Smooth muscle cell (in vitro differentiated cells): ENCODE data around the gene PGAP6. TPM values are rescaled to one million over a fixed set of nuclear protein-coding genes. Genes with fewer than 3 reads are reported as not detected.

Experiments
- DNase-seq: peaks from one replicate; lab custom pipeline; 2025; ENCODE audit not compliant: unreplicated experiment; lab: John Stamatoyannopoulos, UW
- H2AFZ ChIP-seq: fragments of 200-600 bp; sonication (generic); 2 replicates; pipeline ENCODE4 v1.6.0; 2016; ENCODE audit warnings: antibody characterized with exemption, low read depth, mild to moderate bottlenecking
- H3F3A ChIP-seq: fragments of 200-600 bp; sonication (generic); 2 replicates; pipeline ENCODE4 v1.6.0; 2017; ENCODE audit warnings: antibody characterized with exemption, low read depth
- H3K27ac ChIP-seq: fragments of 200-600 bp; sonication (generic); 2 replicates; pipeline ENCODE4 v1.5.1; 2016; ENCODE audit warnings: low read depth, mild to moderate bottlenecking
- H3K27me3 ChIP-seq: fragments of 200-600 bp; sonication (generic); 2 replicates; pipeline ENCODE4 v1.6.1; 2016; ENCODE audit warnings: low read depth, mild to moderate bottlenecking
- H3K36me3 ChIP-seq: fragments of 200-600 bp; sonication (generic); 2 replicates; pipeline ENCODE4 v1.5.1; 2016; ENCODE audit warnings: low read depth
- H3K4me1 ChIP-seq: fragments of 200-600 bp; sonication (generic); 2 replicates; pipeline ENCODE4 v1.5.1; 2016; ENCODE audit warnings: low read depth
- H3K4me2 ChIP-seq: fragments of 200-600 bp; sonication (generic); 2 replicates; pipeline ENCODE4 v1.6.0; 2016; ENCODE audit warnings: mild to moderate bottlenecking
- H3K4me3 ChIP-seq: fragments of 200-600 bp; sonication (generic); 2 replicates; pipeline ENCODE4 v1.5.1; 2016; ENCODE audit warnings: mild to moderate bottlenecking
- H3K79me2 ChIP-seq: fragments of 200-600 bp; sonication (generic); 2 replicates; pipeline ENCODE4 v1.6.0; 2016; ENCODE audit warnings: low read depth, mild to moderate bottlenecking
- H3K9ac ChIP-seq: fragments of 200-600 bp; sonication (generic); 2 replicates; pipeline ENCODE4 v1.6.0; 2016; ENCODE audit warnings: low read depth
- H3K9me3 ChIP-seq: fragments of 200-600 bp; sonication (generic); replicated peaks from 2 replicates; pipeline ENCODE4 v1.5.1; 2016; ENCODE audit warnings: low read depth
- H4K20me1 ChIP-seq: fragments of 200-600 bp; sonication (generic); 2 replicates; pipeline ENCODE4 v1.6.0; 2016; ENCODE audit warnings: low read depth
- WGBS: methylation state at CpG from one replicate; pipeline ENCODE4 v1.1.7; 2016; ENCODE audit warnings: low lambda C conversion rate; 5-methylcytosine and 5-hydroxymethylcytosine counted together
- polyA plus RNA-seq: library from polyadenylated mRNA; unstranded; fragments of >200 nt; fragmentation: Nextera tagmentation; extraction: Ambion mirVana; gene quantifications from 2 replicates; pipeline ENCODE4 v1.2.1, GENCODE V29; 2016
- total RNA-seq: library from RNA; depleted of rRNA; stranded (reverse); fragments of >200 nt; gene quantifications from 2 replicates; pipeline ENCODE4 v1.2.3, GENCODE V29; 2014
- TF ChIP-seq, protein P1 (sequence below): fragments of 200-600 bp; sonication (generic); IDR thresholded peaks from 2 replicates; pipeline ENCODE4 v1.5.1; 2017; ENCODE audit warnings: borderline replicate concordance, mild to moderate bottlenecking, antibody characterized with exemption; ENCODE audit not compliant: insufficient read depth, poor library complexity, severe bottlenecking

Gene PGAP6
- total and polyA plus RNA-seq, 2 experiments from 2014 or later, result 57.1 to 80.0 TPM

DNA sequence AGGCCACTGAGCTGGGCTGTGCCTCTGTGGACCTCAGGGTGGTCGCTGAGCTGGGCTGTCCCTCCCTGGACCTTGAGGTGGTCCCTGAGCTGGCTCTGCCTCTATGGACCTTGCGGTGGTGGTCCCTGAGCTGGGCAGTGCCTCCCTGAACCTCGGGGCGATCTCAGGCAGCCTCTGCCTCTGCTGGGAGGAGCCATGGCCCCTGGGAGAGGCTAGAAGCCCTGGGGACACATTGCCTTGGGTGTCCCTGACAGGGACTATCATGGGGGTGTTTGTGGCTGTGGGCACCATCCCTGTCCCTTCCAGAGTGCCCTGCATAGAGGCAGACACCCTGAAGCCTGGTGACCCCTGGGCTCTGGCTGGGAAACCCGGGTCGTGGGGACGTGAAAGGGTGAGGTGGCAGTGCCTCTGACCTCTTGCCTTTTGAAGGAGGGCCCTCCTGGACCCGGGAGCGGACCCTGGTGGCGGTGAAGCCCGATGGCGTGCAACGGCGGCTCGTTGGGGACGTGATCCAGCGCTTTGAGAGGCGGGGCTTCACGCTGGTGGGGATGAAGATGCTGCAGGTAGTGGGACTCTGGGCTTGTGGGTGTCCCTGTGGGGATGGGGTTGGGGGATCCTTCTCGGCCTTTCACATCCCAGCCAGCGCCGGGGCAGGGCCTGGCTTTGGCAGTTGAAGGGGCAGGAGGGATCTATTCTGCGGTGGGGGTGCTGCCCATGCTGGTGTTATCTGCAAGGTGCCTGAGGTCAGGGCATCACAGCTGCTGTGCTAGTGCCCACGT is 17.0 kb upstream of the PGAP6 start:
- TF ChIP-seq, protein P1, sequence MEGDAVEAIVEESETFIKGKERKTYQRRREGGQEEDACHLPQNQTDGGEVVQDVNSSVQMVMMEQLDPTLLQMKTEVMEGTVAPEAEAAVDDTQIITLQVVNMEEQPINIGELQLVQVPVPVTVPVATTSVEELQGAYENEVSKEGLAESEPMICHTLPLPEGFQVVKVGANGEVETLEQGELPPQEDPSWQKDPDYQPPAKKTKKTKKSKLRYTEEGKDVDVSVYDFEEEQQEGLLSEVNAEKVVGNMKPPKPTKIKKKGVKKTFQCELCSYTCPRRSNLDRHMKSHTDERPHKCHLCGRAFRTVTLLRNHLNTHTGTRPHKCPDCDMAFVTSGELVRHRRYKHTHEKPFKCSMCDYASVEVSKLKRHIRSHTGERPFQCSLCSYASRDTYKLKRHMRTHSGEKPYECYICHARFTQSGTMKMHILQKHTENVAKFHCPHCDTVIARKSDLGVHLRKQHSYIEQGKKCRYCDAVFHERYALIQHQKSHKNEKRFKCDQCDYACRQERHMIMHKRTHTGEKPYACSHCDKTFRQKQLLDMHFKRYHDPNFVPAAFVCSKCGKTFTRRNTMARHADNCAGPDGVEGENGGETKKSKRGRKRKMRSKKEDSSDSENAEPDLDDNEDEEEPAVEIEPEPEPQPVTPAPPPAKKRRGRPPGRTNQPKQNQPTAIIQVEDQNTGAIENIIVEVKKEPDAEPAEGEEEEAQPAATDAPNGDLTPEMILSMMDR, result no peak
- Histone ChIP-seq H3K27ac (peak overlapping the region; percentile 20), H3F3A (peaks cover 35% of the 10 kb centered on the region), H3K36me3 (no peaks in the 10 kb centered on the region), H3K4me3 (peak overlapping the region; percentile 80), H2AFZ (no peak overlapping the region), H3K9me3 (no peaks in the 10 kb centered on the region), H3K9ac (no peak overlapping the region), H3K4me2 (peak overlapping the region; percentile 84), H3K79me2 (peaks cover 6% of the 10 kb centered on the region), H4K20me1 (no peaks in the 10 kb centered on the region), H3K27me3 (no peaks in the 10 kb centered on the region), H3K4me1 (peaks cover 4% of the 10 kb centered on the region)
- no peak for DNase-seq
- WGBS, result 86% methylated on average over 24 of the region's 24 CpGs

DNA sequence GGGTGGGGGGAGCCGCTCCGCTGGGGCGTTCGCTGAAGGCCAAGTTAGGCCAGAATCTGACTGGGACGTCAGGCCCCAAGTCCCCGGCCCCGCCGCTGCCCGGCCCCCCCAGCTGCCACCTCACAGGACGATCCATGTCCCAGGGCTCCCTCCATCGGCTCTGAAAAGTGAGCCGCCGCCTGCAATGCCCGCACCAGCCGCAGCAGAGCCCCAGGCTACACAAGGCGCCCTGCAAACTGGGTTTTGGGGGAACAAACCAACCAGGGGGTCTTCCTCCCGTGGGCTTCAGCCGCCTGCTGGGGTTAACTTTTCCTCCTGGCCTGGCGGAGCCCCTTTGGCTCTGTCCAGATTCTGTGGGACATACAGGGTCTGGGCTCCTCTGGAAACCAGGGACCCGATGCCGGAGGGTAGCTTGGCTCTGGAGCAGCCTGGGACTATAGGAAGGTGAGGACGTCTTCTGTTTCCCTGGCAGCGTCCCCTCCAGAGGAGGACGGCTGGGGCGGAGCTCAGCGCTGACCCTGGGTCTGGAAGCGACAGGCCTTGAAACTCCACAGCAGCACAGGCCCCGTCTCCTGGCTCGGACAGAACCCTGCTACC is 16.1 kb upstream of the PGAP6 start:
- TF ChIP-seq, protein P1, result peak; percentile 4
- Histone ChIP-seq H3K9ac (no peak overlapping the region), H3K4me1 (peaks cover 4% of the 10 kb centered on the region), H3K9me3 (no peaks in the 10 kb centered on the region), H3K36me3 (no peaks in the 10 kb centered on the region), H4K20me1 (no peaks in the 10 kb centered on the region), H3K4me2 (peak overlapping the region; percentile 84), H2AFZ (no peak overlapping the region), H3K79me2 (peaks cover 6% of the 10 kb centered on the region), H3K27me3 (no peaks in the 10 kb centered on the region), H3F3A (peaks cover 35% of the 10 kb centered on the region), H3K27ac (peak overlapping the region; percentile 20), H3K4me3 (peak overlapping the region; percentile 80)
- WGBS, result 18% methylated on average over 19 of the region's 29 CpGs
- DNase-seq, result peak; percentile 65

DNA sequence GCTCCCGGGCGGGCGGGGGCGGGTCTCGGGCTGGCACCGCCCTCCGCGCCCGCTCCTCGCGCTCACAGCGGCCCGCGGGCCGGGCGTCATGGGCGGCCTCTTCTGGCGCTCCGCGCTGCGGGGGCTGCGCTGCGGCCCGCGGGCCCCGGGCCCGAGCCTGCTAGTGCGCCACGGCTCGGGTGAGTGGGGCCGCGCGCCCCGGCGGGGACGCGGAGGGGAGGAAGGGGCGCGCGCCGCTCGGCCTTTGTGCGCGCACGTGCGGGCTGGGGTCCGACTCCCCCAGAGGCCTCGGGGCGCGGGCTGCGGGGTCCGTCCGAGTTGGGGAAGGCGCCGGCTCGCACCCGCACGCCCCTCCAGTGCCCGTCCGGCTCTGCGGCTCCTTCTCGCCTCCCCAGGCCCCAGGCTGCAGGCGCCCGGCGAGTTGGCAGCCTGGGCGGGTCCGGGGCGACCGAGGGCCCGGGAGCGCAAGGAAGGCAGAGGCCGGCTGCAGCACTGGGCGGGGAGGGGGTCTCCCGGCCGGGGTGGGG is 15.4 kb upstream of the PGAP6 start, which contains the start of gene NME4:
TSS of gene NME4 (plus strand) at position 65 of the 527 bp plus-strand sequence. CDS start at position 89, 24 bp downstream.
- H3K27me3 ChIP-seq, result no peaks in the 10 kb centered on the region
- H3K79me2 ChIP-seq, result peaks cover 6% of the 10 kb centered on the region
- no peak for DNase-seq
- H3K4me3 ChIP-seq, result peak within 1 kb of the TSS; percentile 80
- no peaks in the 10 kb centered on the region for H4K20me1 ChIP-seq
- no peaks in the 10 kb centered on the region for H3K36me3 ChIP-seq
- H3K4me1 ChIP-seq, result peaks cover 4% of the 10 kb centered on the region
- no peaks in the 10 kb centered on the region for H3K9me3 ChIP-seq
- peaks cover 35% of the 10 kb centered on the region for H3F3A ChIP-seq
- H3K27ac ChIP-seq, result peak within 1 kb of the TSS; percentile 31
- H2AFZ ChIP-seq, result peak within 1 kb of the TSS; percentile 44
- TF ChIP-seq, protein P1, result no peak
- WGBS, result 2% methylated on average over 22 of the region's 75 CpGs
- H3K4me2 ChIP-seq, result peak within 1 kb of the TSS; percentile 91
- H3K9ac ChIP-seq, result no peak within 1 kb of the TSS
